PFSK-1 (cell line): Measurements from ENCODE around the gene PFKFB3.

Experiments used
- FOXP2 ChIP-seq: optimal IDR thresholded peaks from 2 replicates; pipeline ENCODE3; 2011; ENCODE audit warnings: borderline replicate concordance, control low read depth, inconsistent platforms; ENCODE audit not compliant: insufficient read depth; ENCODE audit errors: extremely low read length, extremely low read depth
- POLR2AphosphoS5 ChIP-seq: IDR thresholded peaks from 2 replicates; pipeline ENCODE4 v1.6.1; 2012; ENCODE audit warnings: low read depth, mild to moderate bottlenecking, control low read depth, low read length, moderate library complexity
- TAF1 ChIP-seq: IDR thresholded peaks from 2 replicates; pipeline ENCODE4 v1.6.1; 2012; ENCODE audit warnings: low read length, control low read depth, borderline replicate concordance; ENCODE audit not compliant: insufficient read depth
- TF ChIP-seq, protein P1 (sequence below), 2 experiments: IDR thresholded peaks; 2 replicates each; pipeline versions ENCODE4 v1.6.1 to v1.8.0; 2011 to 2012; ENCODE audit warnings: low read depth in 2 of 2, low read length in 2 of 2, control low read depth in 1 of 2, inconsistent platforms in 1 of 2, mild to moderate bottlenecking in 1 of 2, moderate library complexity in 1 of 2; ENCODE audit not compliant: insufficient read depth in 1 of 2

DNA sequence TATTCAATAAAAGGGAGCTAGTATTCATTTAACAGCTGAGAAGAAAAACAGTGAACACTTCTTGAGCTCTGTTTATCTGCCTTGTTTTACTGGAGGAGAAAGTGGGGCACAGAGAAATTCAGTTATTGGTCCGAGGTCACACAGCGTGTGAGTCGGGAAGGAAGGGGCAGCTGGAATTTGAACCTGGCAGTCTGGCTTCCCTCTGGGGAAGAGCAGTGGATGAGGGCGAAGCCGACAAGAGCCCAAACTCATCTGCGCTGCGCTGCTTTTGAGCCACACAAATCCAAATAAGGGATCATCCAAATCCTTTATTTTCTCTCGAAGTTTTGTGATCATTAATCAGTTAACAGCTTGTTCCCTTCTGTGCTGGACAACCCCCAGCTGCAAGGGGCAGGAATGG is 23.7 kb upstream of the PFKFB3 start:
- no peak for TF ChIP-seq POLR2AphosphoS5
- TF ChIP-seq FOXP2 = no peak
- TF ChIP-seq TAF1 = no peak
- TF ChIP-seq, protein P1, sequence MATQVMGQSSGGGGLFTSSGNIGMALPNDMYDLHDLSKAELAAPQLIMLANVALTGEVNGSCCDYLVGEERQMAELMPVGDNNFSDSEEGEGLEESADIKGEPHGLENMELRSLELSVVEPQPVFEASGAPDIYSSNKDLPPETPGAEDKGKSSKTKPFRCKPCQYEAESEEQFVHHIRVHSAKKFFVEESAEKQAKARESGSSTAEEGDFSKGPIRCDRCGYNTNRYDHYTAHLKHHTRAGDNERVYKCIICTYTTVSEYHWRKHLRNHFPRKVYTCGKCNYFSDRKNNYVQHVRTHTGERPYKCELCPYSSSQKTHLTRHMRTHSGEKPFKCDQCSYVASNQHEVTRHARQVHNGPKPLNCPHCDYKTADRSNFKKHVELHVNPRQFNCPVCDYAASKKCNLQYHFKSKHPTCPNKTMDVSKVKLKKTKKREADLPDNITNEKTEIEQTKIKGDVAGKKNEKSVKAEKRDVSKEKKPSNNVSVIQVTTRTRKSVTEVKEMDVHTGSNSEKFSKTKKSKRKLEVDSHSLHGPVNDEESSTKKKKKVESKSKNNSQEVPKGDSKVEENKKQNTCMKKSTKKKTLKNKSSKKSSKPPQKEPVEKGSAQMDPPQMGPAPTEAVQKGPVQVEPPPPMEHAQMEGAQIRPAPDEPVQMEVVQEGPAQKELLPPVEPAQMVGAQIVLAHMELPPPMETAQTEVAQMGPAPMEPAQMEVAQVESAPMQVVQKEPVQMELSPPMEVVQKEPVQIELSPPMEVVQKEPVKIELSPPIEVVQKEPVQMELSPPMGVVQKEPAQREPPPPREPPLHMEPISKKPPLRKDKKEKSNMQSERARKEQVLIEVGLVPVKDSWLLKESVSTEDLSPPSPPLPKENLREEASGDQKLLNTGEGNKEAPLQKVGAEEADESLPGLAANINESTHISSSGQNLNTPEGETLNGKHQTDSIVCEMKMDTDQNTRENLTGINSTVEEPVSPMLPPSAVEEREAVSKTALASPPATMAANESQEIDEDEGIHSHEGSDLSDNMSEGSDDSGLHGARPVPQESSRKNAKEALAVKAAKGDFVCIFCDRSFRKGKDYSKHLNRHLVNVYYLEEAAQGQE (IDR thresholded peaks at IDR 0.05; ENCODE audit: insufficient read depth in 1 of 2, low read depth in 2 of 2, low read length in 2 of 2) = no peak
